ENCODE measurements around the gene DOCK7. TPM values are rescaled to one million over a fixed set of nuclear protein-coding genes. Genes with fewer than 3 reads are reported as not detected.
"Not testable (repeated sequence)": the region's sequence is repeated elsewhere in the genome, so short reads cannot be mapped to it uniquely, and the experiment has no call there.

Gene DOCK7
- total and polyA plus RNA-seq, 2 of the 8 experiments (the other 6 are each of a cell fraction or from before 2014, with no cell fraction given) = 10.2 to 33.7 TPM

GRCh38 chr1:62718400-62718799 is 30.2 kb upstream of the DOCK7 start:
- H2AFZ ChIP-seq (ENCODE audit: low read length); POLR2A ChIA-PET (ENCODE audit: partially characterized antibody): not testable (repeated sequence)
- WGBS, 2 experiments (ENCODE audit: extremely low coverage in 1 of 2, insufficient coverage in 1 of 2, insufficient read length in 1 of 2, insufficient replicate concordance in 2 of 2, low coverage in 1 of 2, low lambda C conversion rate in 2 of 2, missing lambda C conversion rate in 1 of 2) = 71% methylated on average over 2 of the region's 2 CpGs; no CpG with 5 or more reads in 1 of the 2 experiments

More at GRCh38 chr1:62718400-62718799, 30.2 kb upstream of the DOCK7 start:
- H3K79me2 ChIP-seq (ENCODE audit: control insufficient read depth in 1 of 2, insufficient read depth in 2 of 2, low read length in 2 of 2); H2BK12ac ChIP-seq (ENCODE audit: low read depth, low read length); H2AK5ac ChIP-seq (ENCODE audit: low read depth, low read length); H3K4ac ChIP-seq (replicated peaks; ENCODE audit: insufficient read length, low read depth, low read length); H3K4me3 ChIP-seq (ENCODE audit: extremely low read depth in 1 of 4, insufficient read depth in 2 of 4, low read depth in 3 of 4, low read length in 4 of 4); H3K9me3 ChIP-seq (ENCODE audit: insufficient read depth in 2 of 2, low read depth in 1 of 2, low read length in 1 of 2); H4K5ac ChIP-seq (ENCODE audit: insufficient read length, low read depth, low read length); CTCF ChIA-PET (ENCODE audit: partially characterized antibody); FAIRE-seq; H3K27ac ChIP-seq (ENCODE audit: low read depth, low read length); H3K18ac ChIP-seq (ENCODE audit: extremely low read depth, low read length); H2BK15ac ChIP-seq (ENCODE audit: low read length); H3K23ac ChIP-seq (ENCODE audit: insufficient read length); H3K27me3 ChIP-seq (replicated peaks in 1 of 4; ENCODE audit: control insufficient read depth in 3 of 4, extremely low read depth in 1 of 4, insufficient read depth in 3 of 4, low read length in 3 of 4); H3K4me2 ChIP-seq (ENCODE audit: insufficient read depth in 1 of 2, low read depth in 2 of 2, low read length in 2 of 2); H3K79me1 ChIP-seq (ENCODE audit: low read depth, low read length); H3K4me1 ChIP-seq (replicated peaks in 1 of 4; ENCODE audit: control insufficient read depth in 3 of 4, insufficient read depth in 4 of 4, low read length in 3 of 4); DNase-seq (ENCODE audit: low read depth in 1 of 2, low spot score in 2 of 2); H3K9ac ChIP-seq (replicated peaks in 1 of 4; ENCODE audit: extremely low read depth in 1 of 4, low read depth in 3 of 4, low read length in 3 of 4); H4K91ac ChIP-seq (replicated peaks; ENCODE audit: insufficient read length, low read length); H4K20me1 ChIP-seq (replicated peaks in 1 of 2; ENCODE audit: control insufficient read depth in 1 of 2, insufficient read depth in 2 of 2, low read length in 2 of 2); H3K14ac ChIP-seq (ENCODE audit: insufficient read length); H3K56ac ChIP-seq (replicated peaks; ENCODE audit: insufficient read length, low read depth, low read length); H4K8ac ChIP-seq (ENCODE audit: extremely low read depth, insufficient read depth, low read length); H2BK120ac ChIP-seq (replicated peaks; ENCODE audit: low read depth, low read length); H2BK5ac ChIP-seq (ENCODE audit: low read depth, low read length); H2BK20ac ChIP-seq (ENCODE audit: low read length); H3K36me3 ChIP-seq (ENCODE audit: control insufficient read depth in 2 of 4, insufficient read depth in 4 of 4, low read length in 3 of 4); H3K23me2 ChIP-seq (ENCODE audit: low read depth, low read length): not testable (repeated sequence)

All from H1 (cell line).